Measurements from ENCODE around the gene C5orf63.
A peak's percentile ranks its signal among the peaks of the same experiment; 100 is the strongest.
"Not testable (repeated sequence)": the region's sequence is repeated elsewhere in the genome, so short reads cannot be mapped to it uniquely, and the experiment has no call there.

Gene C5orf63

GRCh38 chr5:127070243-127070642, 3.1 kb downstream of the C5orf63 start:
- no peak for DNase-seq

DNA sequence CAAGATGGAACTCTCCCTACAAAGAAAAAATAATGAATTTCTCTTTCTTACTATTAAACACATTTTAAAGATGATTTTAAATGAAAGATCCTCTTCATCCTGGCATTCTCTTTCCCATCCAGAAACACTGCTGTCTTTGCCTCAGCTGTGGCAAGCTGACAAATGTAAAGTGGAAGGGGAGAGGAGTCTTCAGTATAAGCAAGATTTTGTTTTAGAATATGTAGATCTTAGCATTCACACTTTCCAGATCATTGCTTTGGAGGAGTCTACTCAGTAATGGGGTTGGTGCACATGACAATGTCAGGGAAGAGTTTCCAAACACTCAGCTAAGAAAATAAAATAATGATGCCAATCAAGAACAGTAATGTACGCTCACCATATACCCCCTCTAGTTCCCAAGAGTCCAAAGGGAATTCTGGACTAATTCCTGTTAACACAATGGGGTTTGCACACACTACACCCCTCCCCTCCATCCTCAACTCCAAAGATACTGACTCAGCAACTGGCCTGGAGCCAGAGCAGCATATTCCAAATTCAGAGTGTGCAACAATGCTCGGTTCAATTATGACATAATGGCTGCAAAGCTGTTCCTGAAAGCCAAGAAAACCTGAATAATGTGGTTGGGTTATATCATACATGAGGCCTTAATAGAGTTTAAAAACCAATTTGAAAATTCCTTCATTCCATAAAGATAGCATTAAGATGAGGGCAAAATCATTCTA, 4.6 kb downstream of the C5orf63 start:
- no peak for DNase-seq

GRCh38 chr5:127066721-127067120, 6.6 kb downstream of the C5orf63 start:
- no peak for DNase-seq

- DNase-seq: no peak
These were observed 9.0 kb downstream of the C5orf63 start for GRCh38 chr5:127064253-127064840.

DNA sequence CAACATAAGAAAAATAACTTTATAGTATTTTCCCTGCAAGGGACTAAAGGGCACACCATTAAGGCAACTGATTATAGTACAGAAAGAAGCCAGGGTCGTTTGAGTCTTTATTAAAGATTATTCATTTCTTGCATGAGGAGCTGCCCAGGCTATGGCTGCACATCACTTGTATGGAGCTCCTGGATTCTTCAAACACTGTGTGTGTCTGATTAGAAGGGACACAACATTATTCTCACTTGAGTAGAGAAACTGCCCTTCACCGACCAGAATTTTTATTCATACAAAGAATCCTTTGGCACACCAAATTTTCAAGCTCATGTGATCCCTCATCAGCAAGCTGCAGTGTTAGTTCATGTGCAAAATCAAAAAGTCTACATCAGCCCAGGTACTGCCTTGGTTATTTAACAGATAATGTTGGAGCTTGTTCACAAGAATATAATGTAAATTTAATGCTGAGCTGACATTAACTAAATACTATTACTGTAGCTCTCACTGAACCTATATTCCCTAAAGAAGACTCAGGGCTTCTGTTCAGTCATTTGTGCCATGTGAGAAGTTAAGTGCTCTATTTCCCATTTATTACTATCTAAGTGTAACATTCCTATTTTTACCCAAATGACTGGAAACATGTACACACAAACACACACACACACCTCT, 9.9 kb downstream of the C5orf63 start:
- DNase-seq: no peak

DNA sequence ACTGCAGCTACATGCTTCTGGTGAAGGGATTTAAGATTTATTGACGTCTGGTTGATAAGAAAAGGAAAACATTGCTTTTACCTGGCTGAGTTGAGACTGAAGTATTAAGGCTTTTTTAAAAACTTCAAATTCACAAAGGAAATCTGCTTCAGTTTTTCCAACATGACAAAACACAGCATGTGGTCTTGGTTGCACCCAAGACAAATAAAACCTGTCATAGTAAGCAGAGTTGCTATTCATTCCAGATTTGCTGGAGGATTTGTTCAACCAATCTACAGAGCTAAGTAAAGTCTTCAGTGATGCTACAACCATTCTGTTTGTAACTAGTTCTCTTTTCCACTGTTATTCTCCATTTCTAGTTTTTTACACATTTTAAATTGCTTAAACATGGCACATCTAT, 11.3 kb downstream of the C5orf63 start:
- no peak for DNase-seq

- DNase-seq: no peak
These were observed 11.8 kb downstream of the C5orf63 start for GRCh38 chr5:127061537-127061936.

DNA sequence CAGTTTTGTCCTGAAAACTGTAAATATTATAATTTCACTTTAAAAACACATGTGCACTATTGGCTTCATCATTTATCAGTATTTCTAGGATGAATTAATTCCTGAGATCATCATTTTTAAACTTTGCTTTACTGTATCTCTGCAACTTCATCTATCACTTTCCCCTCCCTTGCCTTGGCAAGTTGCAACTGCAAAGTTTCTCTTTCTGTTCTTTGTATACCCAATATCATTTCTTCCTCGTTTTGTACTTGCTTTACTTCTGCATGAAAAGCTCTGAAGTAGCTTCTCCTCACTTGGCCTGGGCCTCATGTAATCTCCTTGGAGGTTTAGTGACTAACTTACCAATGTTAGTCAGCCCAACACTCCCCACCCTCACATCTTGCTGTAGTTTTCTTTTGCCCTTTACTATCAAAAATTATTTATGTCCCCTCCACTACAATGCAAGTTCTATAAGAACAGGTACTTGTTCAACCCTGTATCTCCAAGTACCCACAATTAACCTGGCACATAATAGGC, 12.8 kb downstream of the C5orf63 start:
- no peak for DNase-seq

DNA sequence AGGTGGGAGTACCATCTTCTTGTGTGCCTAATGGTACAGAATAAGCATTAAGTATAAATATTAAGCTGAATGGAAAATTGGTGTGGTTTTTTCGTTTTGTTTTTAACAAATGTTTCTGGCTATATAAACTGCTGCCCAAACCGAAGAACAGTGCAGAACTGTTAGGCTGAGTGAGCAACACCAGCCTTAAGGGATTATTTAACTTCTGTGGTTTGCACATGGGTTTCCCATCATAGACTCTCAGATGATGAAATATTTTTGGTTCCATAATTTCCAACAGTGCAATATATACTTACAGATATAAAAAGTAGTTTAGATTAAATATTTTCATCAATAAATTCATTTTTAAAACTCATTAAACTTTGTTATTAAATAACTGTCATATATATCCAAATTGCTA, 16.4 kb downstream of the C5orf63 start:
- DNase-seq: no peak

DNA sequence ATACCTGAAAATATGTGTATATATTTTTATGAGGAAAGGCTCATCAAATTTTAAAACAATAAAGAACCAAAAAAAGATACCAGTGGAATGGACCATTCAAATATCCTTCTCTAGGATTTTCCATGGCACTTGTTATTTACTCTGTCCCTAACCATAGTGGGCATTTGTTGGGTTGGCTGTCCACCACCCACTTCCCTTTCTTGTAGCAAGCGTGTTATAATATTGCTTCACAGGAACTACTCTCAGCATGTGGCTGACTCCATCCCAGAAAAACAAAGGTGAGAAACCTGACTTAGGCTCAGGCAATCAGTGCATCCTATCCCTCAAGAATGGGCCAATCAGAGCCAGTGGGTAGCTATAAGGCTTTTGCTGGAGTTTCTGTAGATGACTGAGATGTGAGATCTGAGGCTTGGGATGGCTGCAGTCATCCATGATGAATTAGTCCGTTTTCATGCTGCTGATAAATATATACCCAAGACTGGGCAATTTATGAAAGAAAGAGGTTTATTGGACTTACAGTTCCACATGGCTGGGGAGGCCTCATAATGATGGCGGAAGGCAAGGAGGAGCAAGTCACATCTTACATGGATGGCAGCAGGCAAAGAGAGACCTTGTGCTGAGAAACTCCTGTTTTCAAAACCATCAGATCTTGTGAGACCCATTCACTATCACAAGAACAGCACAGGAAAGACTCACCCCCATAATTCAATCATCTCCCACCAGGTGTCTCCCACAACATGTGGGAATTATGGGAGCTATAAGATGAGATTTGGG, 17.2 kb downstream of the C5orf63 start:
- DNase-seq: no peak

- DNase-seq: not testable (repeated sequence)
These were observed 19.8 kb downstream of the C5orf63 start for GRCh38 chr5:127053551-127053950.

DNA sequence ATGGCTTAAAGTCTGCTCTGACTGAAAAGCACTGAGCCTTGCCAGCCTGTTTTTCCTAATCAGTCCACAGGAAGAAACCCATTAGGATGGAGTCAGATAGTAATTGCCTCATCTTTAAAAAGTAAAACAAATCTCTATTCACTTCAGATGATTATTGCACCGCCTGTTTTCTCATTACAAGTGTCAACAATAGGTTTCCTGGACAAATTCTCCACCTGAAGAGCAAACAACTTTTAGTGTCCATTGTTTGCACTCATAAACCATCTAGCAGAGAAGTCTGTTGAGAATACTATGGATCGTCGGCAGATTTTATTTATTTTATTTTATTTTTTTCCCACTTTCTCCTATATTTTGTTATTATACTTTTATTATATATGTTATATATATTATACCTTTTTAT, 20.3 kb downstream of the C5orf63 start:
- DNase-seq: no peak

DNA sequence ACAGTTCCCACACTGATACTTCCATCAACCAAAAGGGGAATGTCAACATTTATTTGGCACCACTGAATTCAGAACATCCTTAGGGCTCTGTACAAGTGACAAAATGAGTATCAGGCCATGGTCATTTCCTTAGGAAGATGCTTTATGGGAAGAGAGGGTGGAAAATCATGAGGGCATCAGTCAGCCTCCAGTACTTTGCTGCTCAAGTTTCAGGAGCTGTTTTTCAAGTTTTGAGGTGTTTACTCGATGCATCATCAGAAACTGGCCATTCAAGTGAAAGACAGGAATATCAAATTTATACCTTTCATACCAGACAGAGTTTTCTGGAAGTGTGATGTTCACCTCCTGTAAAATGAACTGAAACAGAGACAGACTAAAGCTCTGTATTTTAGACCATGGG, 21.7 kb downstream of the C5orf63 start:
- DNase-seq: no peak

GRCh38 chr5:127046343-127047072, 26.8 kb downstream of the C5orf63 start:
- no peak for DNase-seq

- peak; percentile 63 for DNase-seq
These were observed 30.7 kb downstream of the C5orf63 start for GRCh38 chr5:127042593-127042992.

DNA sequence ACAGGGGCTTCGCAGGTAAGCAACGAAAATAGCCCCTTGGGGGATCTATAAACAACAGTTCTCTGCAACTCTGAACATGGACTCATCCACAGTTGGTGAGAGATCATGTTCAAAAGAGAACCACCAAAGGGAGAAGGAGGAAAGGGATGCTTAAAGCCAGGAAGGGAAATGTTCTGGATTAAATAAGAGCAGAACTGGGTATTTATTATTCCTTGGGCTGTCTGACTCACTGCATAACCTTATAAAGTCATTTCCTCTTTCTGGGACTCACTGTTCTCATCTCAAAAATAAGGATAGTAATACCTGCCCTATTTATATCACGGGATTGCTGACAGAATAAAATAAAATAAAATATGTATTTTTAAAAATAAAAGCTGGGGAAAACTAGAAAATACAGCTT, 31.7 kb downstream of the C5orf63 start:
- DNase-seq: no peak

DNA sequence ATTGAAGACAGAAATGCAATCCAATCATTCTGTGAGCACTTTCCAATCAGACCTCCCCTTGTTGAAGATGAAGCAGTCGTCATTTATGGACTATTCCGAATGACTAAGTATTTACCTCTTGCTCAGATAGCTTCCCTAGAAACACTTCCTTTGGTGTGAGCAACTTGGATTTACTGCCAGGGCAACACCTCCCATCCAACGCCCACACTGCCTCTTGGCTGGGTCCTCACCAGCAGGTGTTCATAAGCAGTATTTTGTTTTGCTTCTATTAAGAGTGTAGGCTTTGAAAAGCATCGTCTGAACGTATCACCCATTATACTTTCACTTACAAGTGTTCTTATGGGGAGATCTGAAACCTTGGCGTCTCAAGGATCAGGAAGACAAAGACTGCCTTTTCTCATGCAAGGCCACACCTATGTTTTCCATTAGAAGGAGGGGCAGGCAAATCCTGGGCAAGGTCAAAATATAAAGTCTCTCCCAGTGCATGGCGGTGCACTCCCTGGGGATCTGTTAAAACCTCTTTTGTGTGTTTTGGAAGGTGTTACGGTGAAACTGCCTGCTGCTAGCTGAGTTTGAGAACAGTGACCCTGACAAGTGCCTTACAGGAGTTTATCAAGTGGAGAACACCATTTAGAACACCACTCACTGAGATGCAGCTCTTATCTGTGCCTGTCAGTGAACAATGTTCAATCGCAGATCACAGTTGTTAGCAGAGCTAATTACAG, 32.3 kb downstream of the C5orf63 start:
- no peak for DNase-seq

DNA sequence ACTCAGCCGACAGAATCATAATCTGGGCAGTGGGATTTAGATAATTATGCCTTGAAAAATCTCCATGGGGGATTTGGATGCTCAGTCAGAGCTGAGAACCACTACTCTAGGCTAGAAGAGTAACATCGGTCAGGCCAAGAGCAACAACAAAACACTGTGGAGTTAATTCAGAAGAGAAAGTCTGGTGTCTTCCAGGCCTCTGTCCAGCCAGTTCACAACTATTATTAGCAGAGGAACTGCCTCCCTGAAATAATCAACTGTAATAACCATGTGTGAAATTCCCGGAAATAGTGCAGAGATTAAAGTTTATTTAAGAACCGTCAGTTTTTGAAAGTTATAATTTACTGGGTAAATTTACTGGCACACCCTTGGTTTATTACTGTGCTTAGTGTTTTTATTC, 34.8 kb downstream of the C5orf63 start:
- DNase-seq: no peak

DNA sequence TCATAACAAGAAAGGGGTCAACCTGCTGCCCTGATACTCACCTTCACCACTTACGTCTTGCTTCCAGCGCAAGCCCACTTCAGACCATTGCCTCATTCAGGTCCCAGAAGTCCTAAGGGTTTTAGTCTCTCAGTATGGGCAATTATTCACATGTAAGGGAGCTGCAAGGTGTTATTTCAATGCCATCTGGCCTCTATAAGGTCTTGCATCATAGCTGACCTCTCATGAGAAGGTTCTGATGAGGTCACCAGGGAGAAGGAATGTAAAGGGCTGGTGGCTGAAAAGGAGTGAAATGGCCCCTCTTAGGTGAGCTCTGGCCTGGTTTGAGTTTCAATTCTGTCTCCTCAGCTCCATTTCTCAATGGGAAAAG, 41.5 kb downstream of the C5orf63 start:
- DNase-seq: no peak

- DNase-seq: no peak
These were observed 42.0 kb downstream of the C5orf63 start for GRCh38 chr5:127031147-127031862.
